Posterior cingulate gyrus (tissue), 11 donors: Measurements from ENCODE around the gene DDX41.
"Not testable (repeated sequence)": the region's sequence is repeated elsewhere in the genome, so short reads cannot be mapped to it uniquely, and the experiment has no call there.

Experiments used
- DNase-seq, 10 donors: peaks; one replicate each; pipeline versions ENCODE4 v3.0.0 to v3.0.0-alpha.2; 2020 to 2021; ENCODE audit warnings: mixed read lengths in 3 of 10
- intact Hi-C: fragments of 100-400 bp; cut with DNase I; formaldehyde crosslinking; loops from one replicate; pipeline ENCODE4 v1.15.1; 2023

Gene DDX41

GRCh38 chr5:177539411-177539810 lies 22.6 kb upstream of the DDX41 start:
- no peak for DNase-seq
- intact Hi-C loops, result no loop called here

GRCh38 chr5:177538876-177539275 lies 22.1 kb upstream of the DDX41 start:
- peak in 1 of 10 donors; percentile 50 for DNase-seq
- intact Hi-C loops, result no loop called here

DNA sequence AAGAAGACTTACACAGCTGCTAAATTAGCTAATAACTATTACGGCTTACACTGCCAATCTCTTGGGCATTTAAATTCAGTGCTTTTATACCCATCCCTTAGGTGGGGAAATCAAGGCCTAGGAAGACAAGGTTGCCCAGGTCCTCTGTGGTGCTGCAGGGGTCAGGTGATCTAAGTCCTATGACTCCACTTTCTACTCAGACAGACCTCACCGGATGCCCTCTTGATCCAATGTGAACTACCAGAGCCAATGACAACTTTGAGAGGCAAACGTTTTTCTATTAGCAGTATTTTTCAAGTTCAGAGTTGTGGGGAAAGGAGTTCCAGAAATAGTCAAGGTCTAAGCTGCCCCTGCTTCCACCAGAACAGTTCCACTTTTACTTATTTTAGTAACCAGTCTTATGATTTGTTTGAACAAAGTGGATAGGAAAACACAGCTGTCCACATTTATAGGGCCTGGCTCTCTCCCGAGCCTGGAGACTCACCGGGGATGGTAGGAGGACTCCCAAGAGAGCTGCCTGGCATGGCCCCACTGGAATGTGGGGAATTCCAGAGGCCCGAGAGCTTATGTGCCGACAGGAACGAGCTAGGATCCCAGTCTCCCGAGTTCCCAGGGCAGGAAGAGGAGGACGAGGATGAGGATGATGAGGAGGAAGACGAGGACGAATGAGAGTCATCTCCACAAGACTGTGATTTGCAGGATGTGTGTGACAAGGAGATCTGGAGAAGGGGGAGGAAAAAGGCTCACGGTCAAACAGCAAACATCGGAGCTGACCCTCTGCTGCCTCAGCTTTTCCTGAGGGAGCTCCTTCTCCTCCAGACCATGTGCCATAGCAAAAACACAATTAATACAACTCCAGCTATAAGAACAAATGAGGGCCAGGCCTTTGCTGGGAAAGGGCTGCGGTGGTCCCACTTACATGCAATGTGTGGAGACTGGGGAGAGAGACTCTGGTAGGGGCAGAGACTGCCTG lies 20.9 kb upstream of the DDX41 start:
- intact Hi-C loops, result no loop called here
- DNase-seq, result peak in 5 of 10 donors; percentile 42 to 90 (median 59)

DNA sequence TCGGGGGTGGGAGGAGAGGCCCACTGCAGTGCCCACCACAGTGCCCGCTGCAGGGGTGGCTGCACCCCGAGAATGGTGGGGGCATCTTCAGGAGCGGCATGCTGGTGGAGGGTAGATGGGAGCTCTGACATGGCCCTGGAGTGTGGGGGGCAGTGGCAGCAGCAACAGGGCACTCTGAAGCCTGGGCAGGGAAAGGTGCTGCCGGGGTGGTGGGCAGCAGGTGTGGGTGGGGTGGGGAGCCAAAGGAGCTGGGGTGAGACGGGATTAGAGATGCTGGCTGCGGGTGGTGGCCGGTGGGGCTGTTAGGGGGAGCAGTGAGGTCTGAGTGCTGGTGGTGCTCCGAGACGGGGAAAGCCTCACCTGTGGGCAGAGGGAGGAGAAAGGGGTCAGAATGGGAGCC lies 19.6 kb upstream of the DDX41 start:
- peak in 1 of 10 donors; percentile 66 for DNase-seq
- intact Hi-C loops, result no loop called here

GRCh38 chr5:177535125-177535524 lies 18.4 kb upstream of the DDX41 start:
- DNase-seq, result peak in 5 of 10 donors; percentile 29 to 90 (median 55)
- intact Hi-C loops, result no loop called here

DNA sequence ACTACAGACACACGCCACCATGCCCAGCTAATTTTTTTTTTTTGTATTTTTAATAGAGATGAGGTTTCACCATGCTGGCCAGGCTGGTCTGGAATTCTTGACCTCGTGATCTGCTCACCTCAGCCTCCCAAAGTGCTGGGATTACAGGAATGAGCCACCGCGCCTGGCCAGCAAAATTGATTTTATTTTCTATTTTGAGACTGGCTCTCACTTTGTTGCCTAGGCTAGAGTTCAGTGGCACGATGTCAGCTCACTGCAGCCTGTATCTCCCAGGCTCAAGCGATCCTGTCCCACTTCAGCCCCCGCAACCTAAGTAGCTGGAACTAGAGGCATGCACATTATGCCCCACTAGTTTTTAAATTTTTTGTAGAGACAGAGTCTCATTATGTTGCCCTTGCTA lies 17.7 kb upstream of the DDX41 start:
- intact Hi-C loops, result not testable (repeated sequence)
- peak in 1 of 10 donors; percentile 12 for DNase-seq

- intact Hi-C loops, result no loop called here
- DNase-seq, result peak in 1 of 10 donors; percentile 50
Measured at GRCh38 chr5:177531209-177531940, 14.6 kb upstream of the DDX41 start.

DNA sequence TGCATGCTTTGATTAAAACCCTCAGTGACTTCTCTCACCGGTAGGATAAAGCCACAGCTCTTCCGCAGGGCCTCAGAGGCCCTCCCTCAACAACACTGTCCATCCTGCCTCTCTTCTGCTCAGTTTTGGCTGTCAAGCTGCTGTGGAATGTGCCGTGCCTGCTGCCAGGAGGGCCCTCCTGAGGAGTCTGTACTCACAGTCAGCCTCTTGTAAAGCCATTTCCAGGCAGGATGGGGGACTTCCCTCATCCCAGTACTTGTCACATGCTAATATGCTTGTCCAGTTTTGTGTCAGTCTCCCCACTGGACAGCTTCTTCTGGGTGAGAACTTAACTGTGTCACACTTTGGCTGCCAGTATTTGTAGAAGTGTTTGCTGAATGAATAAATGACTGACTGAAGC lies 13.9 kb upstream of the DDX41 start:
- intact Hi-C loops, result no loop called here
- DNase-seq, result peak in 1 of 10 donors; percentile 20

DNA sequence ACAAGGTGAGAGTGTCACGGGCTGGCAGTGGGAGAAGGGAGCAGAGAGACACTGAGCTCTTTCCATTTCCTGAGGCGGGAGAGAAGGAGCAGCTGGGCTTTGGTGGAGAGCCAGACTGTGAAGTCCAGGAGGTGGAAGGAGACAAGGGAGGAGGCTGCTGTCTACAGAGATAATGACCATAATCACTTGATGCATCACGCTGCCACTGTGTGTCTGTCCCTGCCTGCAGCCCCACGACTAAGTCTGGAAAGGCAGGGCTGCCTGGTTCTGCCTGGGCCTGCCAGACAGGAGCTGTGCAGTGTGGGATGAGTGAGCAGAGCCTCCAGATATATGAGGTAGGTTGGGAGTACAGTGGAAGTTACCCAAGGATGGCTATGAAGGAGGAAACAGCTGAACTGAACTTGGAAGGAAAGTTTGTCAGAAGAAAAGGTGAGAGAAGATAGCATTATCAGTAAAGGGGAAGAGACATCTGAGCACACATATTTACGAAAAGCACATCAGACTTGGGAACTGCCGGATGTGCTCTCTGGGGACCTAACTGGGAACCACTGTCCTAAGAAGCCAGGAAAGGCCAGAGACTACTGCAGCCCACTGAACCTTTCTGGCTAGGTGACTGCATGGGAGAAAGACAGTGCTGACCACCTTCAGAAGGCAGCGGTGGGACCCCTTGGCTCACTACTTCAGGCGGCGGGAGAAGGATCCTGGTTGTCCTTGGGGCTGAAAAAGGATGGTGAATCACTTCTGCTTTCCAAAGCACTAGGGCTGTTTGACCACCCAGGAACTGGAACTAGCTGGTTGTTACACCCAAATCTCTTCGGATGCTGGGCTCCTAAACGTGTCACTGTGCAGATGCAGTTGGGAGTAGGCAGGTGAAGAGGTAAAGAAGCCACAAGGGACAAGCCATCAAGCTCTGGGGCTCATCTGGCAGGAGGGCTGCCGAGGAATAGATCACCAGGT lies 12.8 kb upstream of the DDX41 start:
- intact Hi-C loops, result no loop called here
- peak in 1 of 10 donors; percentile 35 for DNase-seq

- peak in 1 of 10 donors; percentile 56 for DNase-seq
- intact Hi-C loops, result no loop called here
Measured at GRCh38 chr5:177528631-177529030, 11.9 kb upstream of the DDX41 start.

GRCh38 chr5:177527595-177527994 lies 10.8 kb upstream of the DDX41 start:
- intact Hi-C loops, result no loop called here
- DNase-seq, result peak in 1 of 10 donors; percentile 36

DNA sequence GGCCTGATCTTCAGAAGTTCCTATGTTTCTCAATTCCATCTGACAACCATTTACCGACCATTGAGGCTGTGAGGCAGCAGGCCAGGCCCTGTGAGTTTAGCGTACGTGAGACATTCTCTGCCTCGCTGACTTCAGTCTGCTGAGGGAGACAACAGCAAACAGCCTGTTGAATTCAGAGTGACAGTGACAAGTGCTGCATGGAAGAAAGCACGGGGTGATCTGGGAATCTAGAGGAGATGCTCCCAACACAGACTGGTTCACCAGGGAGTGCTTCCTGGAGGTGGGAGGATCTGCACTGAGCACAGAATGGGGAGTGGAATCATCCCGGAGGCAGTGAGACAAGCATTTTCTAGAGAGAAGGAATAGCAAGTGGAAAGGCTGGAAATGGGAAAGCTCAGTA lies 10.0 kb upstream of the DDX41 start:
- peak in 1 of 10 donors; percentile 12 for DNase-seq
- intact Hi-C loops, result no loop called here

DNA sequence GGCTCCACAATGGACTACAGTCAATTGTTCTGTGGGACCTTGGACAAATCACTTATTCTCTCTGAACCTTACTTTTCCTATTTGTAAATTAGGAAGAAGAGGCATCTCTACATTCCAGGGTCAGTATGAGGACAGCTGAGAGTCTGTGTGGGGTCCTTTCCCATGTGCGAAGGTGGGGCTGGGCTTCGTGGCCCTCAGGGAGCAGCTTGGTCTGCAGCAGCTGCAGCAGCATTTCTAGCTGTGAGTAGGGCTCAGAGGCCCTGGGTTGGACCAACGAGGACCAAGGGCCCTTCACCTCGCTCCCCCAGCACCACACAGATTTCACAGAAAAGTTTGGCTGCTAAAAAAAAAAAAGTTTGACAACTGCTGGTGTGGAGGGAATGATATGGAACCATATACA lies 9.4 kb upstream of the DDX41 start:
- peak in 1 of 10 donors; percentile 5 for DNase-seq
- intact Hi-C loops, result no loop called here

- intact Hi-C loops, result no loop called here
- DNase-seq, result peak in 1 of 10 donors; percentile 60
Measured at GRCh38 chr5:177524941-177525655, 8.3 kb upstream of the DDX41 start.

DNA sequence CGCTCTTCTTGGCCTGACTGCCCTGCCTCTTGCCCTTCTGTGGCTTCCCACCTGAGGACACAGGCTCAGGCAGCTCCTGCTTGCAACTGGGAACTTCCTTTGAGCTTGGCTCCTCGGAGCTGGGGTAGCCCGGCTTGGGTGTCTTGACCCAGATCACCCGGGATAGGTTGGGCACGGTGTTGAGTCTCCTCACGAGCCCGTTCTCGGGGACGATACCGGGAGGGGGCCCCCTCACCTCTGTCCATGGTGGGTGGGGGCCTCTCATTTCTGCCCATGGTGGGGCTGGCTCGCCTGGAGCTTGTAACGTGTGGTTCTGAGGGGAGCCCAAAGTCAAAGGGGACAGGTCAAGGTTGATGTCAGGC lies 7.8 kb upstream of the DDX41 start:
- intact Hi-C loops, result no loop called here
- peak in 1 of 10 donors; percentile 66 for DNase-seq

DNA sequence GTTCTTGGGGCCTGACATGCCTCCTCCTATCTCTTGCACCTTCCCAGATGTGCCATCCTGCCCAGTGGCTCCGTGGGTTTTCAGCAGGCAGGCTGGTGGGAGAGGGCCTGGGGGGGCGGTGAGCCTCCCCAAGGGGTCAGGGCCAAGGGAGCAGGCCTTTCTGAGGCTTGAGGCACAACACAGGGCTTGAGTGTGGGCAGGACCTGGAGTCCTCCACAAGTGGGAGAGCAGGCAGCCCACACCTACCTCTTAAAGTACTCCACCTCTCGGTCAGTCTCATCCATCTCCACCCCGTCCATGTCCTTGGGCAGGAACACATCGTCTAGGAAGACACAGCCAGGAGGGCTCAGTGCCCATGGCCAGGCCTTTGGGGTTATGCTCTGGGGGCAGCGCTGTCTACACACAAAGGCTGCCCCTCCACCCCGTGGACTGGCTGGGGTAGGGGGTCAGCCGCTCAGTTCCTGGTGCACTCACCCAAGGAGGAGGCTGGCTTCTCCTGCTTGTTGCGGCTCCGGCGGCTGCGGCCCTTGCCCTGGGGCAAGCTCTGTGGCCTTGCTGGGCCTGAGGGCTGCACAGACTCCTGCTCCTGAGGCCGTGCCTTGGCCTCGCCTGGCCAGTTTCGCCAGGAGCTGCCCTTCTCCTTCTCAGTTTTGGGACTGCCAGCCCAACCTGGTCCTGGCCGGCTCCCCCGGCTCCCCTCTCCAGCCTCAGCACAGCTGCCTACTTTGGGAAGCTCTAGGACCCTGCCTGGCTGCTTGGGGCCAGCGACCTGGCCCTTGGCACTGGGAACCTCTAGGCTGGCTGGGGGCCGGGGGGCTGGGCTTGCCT lies 7.2 kb upstream of the DDX41 start:
- peak in 1 of 10 donors; percentile 80 for DNase-seq
- intact Hi-C loops, result no loop called here

DNA sequence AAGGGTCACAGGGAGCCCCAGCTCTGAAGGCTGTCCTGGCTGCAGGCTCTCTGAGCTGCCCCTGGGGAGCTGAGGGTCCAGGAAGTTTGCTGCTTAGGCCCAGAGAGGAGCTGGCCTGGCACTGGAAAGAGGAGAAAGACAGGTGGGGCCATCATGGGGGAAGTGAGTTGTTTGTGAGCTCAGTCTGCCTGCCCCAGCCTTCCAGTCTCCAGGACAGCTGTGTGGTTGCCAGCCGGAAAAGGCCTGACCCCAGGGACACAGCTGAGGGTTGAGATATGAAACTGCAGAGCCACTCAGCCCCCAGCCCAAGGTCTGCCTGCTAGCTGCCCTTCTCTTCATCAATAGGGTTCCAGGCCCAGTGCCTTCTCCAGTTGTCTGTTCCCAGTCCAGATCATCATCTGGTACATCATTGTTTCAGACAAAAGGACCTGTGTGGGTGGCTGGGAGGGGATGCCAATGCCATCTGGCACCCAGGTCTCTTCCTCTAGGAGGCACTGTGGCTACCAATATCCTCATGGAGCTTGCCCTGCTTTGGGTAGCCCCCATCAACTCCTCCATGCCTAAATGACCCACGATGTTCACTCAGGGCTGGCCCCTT lies 4.3 kb upstream of the DDX41 start:
- DNase-seq, result peak in 3 of 10 donors; percentile 14 to 74 (median 35)
- intact Hi-C loops, result no loop called here

GRCh38 chr5:177520271-177520670 lies 3.5 kb upstream of the DDX41 start:
- DNase-seq, result peak in 3 of 10 donors; percentile 18 to 48 (median 32)

More at GRCh38 chr5:177520271-177520670, 3.5 kb upstream of the DDX41 start:
- intact Hi-C loops, result no loop called here
